ENCODE measurements around the gene SOSTDC1. TPM values are rescaled to one million over a fixed set of nuclear protein-coding genes. Genes with fewer than 3 reads are reported as not detected.

SOSTDC1 gene
- total RNA-seq, 1 experiment from 2014 or later = 0.20 TPM

- TF ChIP-seq ZBTB33 (IDR thresholded peaks at IDR 0.05; ENCODE audit: extremely low read depth, insufficient replicate concordance, low read length) = no peak
These were observed at the start of gene SOSTDC1 (continued) for GRCh38 chr7:16465469-16466361.

- intact Hi-C loops (cut with micrococcal nuclease) = no loop called here
- BruUV-seq (replicated peaks) = no TSS peak
- H4K20me1 ChIP-seq (ENCODE audit: insufficient read depth) = no peaks in the 10 kb centered on the region
- H3K4me2 ChIP-seq (ENCODE audit: low read length) = no peak overlapping the region
- no peak overlapping the region for H2AFZ ChIP-seq (ENCODE audit: low read depth, low read length, poor library complexity, severe bottlenecking)
- H3K36me3 ChIP-seq (ENCODE audit: control insufficient read depth in 1 of 2, insufficient read depth in 2 of 2, low read length in 2 of 2) = no peaks in the 10 kb centered on the region
- no peak overlapping the region for H3K9ac ChIP-seq (ENCODE audit: low read length)
- TF ChIP-seq ZNF274 (IDR thresholded peaks at IDR 0.05; ENCODE audit: low read depth, low read length) (no peak), POLR2AphosphoS5 (IDR thresholded peaks at IDR 0.05; ENCODE audit: low read depth, low read length) (no peak), POLR2A (IDR thresholded peaks at IDR 0.05; ENCODE audit: borderline replicate concordance, extremely low read depth, insufficient read depth, insufficient read length) (no peak), REST (IDR thresholded peaks at IDR 0.05; ENCODE audit: low read depth) (no peak), EZH2phosphoT487 (IDR thresholded peaks at IDR 0.05; ENCODE audit: borderline replicate concordance) (no peak), SRF (IDR thresholded peaks at IDR 0.05; ENCODE audit: low read depth) (no peak), RAD21 (IDR thresholded peaks at IDR 0.05; ENCODE audit: low read depth) (no peak), CEBPB (IDR thresholded peaks at IDR 0.05; ENCODE audit: low read depth) (no peak), SP1 (IDR thresholded peaks at IDR 0.05; ENCODE audit: low read depth) (no peak), JUND (IDR thresholded peaks at IDR 0.05) (no peak)
- ChIA-PET RAD21 (ENCODE audit: low non-redundant PET in 1 of 2, low total read pairs in 2 of 2, uncharacterized antibody in 2 of 2, unreplicated experiment in 2 of 2) (no interaction called here), CTCF (no interaction called here), POLR2A (no interaction called here)
- DNase-seq (ENCODE audit: low read depth, low spot score) (no peak), ATAC-seq (no peak)
- no peak overlapping the region for H3K4me3 ChIP-seq (replicated peaks in 1 of 2; ENCODE audit: low read depth in 1 of 2, low read length in 2 of 2)
- no peaks in the 10 kb centered on the region for H3K79me2 ChIP-seq (ENCODE audit: insufficient read depth, low read length)
- H3K27me3 ChIP-seq (ENCODE audit: insufficient read depth, low read length) = no peaks in the 10 kb centered on the region
- no peak overlapping the region for H3K27ac ChIP-seq (ENCODE audit: low read depth, low read length)
- no peaks in the 10 kb centered on the region for H3K4me1 ChIP-seq (ENCODE audit: control insufficient read depth in 1 of 2, insufficient read depth in 2 of 2, low read length in 2 of 2)
- no peaks in the 10 kb centered on the region for H3K9me2 ChIP-seq (ENCODE audit: insufficient read depth)
- no peaks in the 10 kb centered on the region for H3K9me3 ChIP-seq (ENCODE audit: control insufficient read depth in 1 of 2, insufficient read depth in 1 of 2, low read depth in 1 of 2, low read length in 2 of 2)
These were observed 49.2 kb upstream of the SOSTDC1 start for GRCh38 chr7:16514729-16515128.
